ENCODE results near the gene MRPS30.
"Not testable (repeated sequence)": the region's sequence is repeated elsewhere in the genome, so short reads cannot be mapped to it uniquely, and the experiment has no call there.

MRPS30 gene
- 63.5 to 70.4 reads per million in 2 donors for total RNA-seq

- peak; percentile 54 for DNase-seq
Observed at GRCh38 chr5:44808435-44809214, at the start of gene MRPS30. Gene MRPS30, plus strand, starts transcription at chr5:44808947. Its CDS starts 16 bp downstream, at chr5:44808963.

GRCh38 chr5:44769200-44769876 is 39.4 kb upstream of the MRPS30 start:
- no peak for DNase-seq

GRCh38 chr5:44769877-44770209 is 38.9 kb upstream of the MRPS30 start:
- no peak for DNase-seq

- DNase-seq: no peak
Observed at GRCh38 chr5:44770780-44771717, 37.7 kb upstream of the MRPS30 start.

- DNase-seq: not testable (repeated sequence)
Observed at GRCh38 chr5:44772397-44772796, 36.4 kb upstream of the MRPS30 start.

GRCh38 chr5:44774279-44774880 is 34.4 kb upstream of the MRPS30 start:
- DNase-seq: no peak

GRCh38 chr5:44779167-44779566 is 29.6 kb upstream of the MRPS30 start:
- no peak for DNase-seq

GRCh38 chr5:44783634-44784315 is 25.0 kb upstream of the MRPS30 start:
- DNase-seq: no peak

GRCh38 chr5:44787731-44788130 is 21.0 kb upstream of the MRPS30 start:
- no peak for DNase-seq

- DNase-seq: not testable (repeated sequence)
Observed at GRCh38 chr5:44789372-44789995, 19.3 kb upstream of the MRPS30 start.

- not testable (repeated sequence) for DNase-seq
Observed at GRCh38 chr5:44792031-44792673, 16.6 kb upstream of the MRPS30 start.

- DNase-seq: no peak
Observed at GRCh38 chr5:44794371-44794770, 14.4 kb upstream of the MRPS30 start.

- DNase-seq: no peak
Observed at GRCh38 chr5:44795496-44795895, 13.3 kb upstream of the MRPS30 start.

- DNase-seq: no peak
Observed at GRCh38 chr5:44797841-44798240, 10.9 kb upstream of the MRPS30 start.

GRCh38 chr5:44801992-44802391 is 6.8 kb upstream of the MRPS30 start:
- DNase-seq: no peak

GRCh38 chr5:44806608-44807007 is 2.1 kb upstream of the MRPS30 start:
- DNase-seq: no peak

- no peak for DNase-seq
Observed at GRCh38 chr5:44807269-44807668, 1.5 kb upstream of the MRPS30 start.

- DNase-seq: peak; percentile 35
Observed at GRCh38 chr5:44809215-44809955, 638 bp downstream of the MRPS30 start.

- no peak for DNase-seq
Observed at GRCh38 chr5:44809956-44810420, 1.2 kb downstream of the MRPS30 start.

GRCh38 chr5:44814761-44815160 is 6.0 kb downstream of the MRPS30 start:
- no peak for DNase-seq
